Fibroblast of lung (primary cell): ENCODE results near the gene NFIC. TPM values are rescaled to one million over a fixed set of nuclear protein-coding genes. Genes with fewer than 3 reads are reported as not detected.
A peak's percentile ranks its signal among the peaks of the same experiment; 100 is the strongest.
"Not testable (repeated sequence)": the region's sequence is repeated elsewhere in the genome, so short reads cannot be mapped to it uniquely, and the experiment has no call there.

Experiments used
- DNase-seq, 2 donors: peaks; one replicate each; pipeline versions ENCODE4 v3.0.0 to v3.0.0-alpha.2; 2010; ENCODE audit warnings: low read depth in 2 of 2
- H2AFZ ChIP-seq: 2 replicates; pipeline ENCODE4 v1.5.1; 2012; ENCODE audit warnings: low read length, control low read depth, inconsistent platforms
- H3K27ac ChIP-seq: 2 replicates; pipeline ENCODE4 v1.5.1; 2011; ENCODE audit warnings: low read length, control low read depth; ENCODE audit not compliant: insufficient read depth
- H3K27me3 ChIP-seq: 2 replicates; pipeline ENCODE4 v1.5.1; 2011; ENCODE audit warnings: mild to moderate bottlenecking, low read length; ENCODE audit not compliant: control insufficient read depth, insufficient read depth
- H3K36me3 ChIP-seq: 2 replicates; pipeline ENCODE4 v1.5.1; 2011; ENCODE audit warnings: low read length; ENCODE audit not compliant: control insufficient read depth, insufficient read depth
- H3K4me1 ChIP-seq: 2 replicates; pipeline ENCODE4 v1.5.1; 2011; ENCODE audit warnings: low read length; ENCODE audit not compliant: control insufficient read depth, insufficient read depth; ENCODE audit errors: extremely low read depth
- H3K4me2 ChIP-seq: 2 replicates; pipeline ENCODE4 v1.5.1; 2011; ENCODE audit warnings: low read length, control low read depth; ENCODE audit not compliant: insufficient read depth; ENCODE audit errors: extremely low read depth
- H3K4me3 ChIP-seq, 4 experiments: fragments of 200-600 bp in 1 of 4; sonication (generic) in 1 of 4; replicated peaks in 1 of 4; 2 replicates each; pipeline ENCODE4 v1.5.1; 2011 to 2016; ENCODE audit warnings: low read length in 4 of 4, low read depth in 3 of 4, mild to moderate bottlenecking in 3 of 4, control low read depth in 2 of 4, inconsistent platforms in 1 of 4, mixed read lengths in 1 of 4; ENCODE audit not compliant: insufficient read depth in 1 of 4; ENCODE audit errors: control extremely low read depth in 1 of 4
- H3K79me2 ChIP-seq: 2 replicates; pipeline ENCODE4 v1.5.1; 2012; ENCODE audit warnings: mild to moderate bottlenecking, low read length, inconsistent platforms; ENCODE audit not compliant: control insufficient read depth, insufficient read depth
- H3K9ac ChIP-seq: 2 replicates; pipeline ENCODE4 v1.5.1; 2011; ENCODE audit warnings: mild to moderate bottlenecking, low read length, control low read depth; ENCODE audit not compliant: insufficient read depth
- H3K9me3 ChIP-seq: 2 replicates; pipeline ENCODE4 v1.5.1; 2012; ENCODE audit warnings: low read depth, low read length; ENCODE audit not compliant: control insufficient read depth, insufficient read depth
- H4K20me1 ChIP-seq: 2 replicates; pipeline ENCODE4 v1.5.1; 2011; ENCODE audit warnings: low read length; ENCODE audit not compliant: control insufficient read depth, insufficient read depth; ENCODE audit errors: extremely low read depth
- EZH2 ChIP-seq: IDR thresholded peaks from 2 replicates; pipeline ENCODE4 v1.5.1; 2012; ENCODE audit warnings: low read length, control low read depth, mild to moderate bottlenecking; ENCODE audit errors: missing control alignments
- polyA plus RNA-seq, 2 donors: library from polyadenylated mRNA; depleted of rRNA in 1 of 2; stranded (reverse) in 1 of 2; unstranded in 1 of 2; fragments of >200 nt; gene quantifications; 2 replicates each; pipeline ENCODE4 v1.2.1, GENCODE V29; 2011 to 2012; ENCODE audit warnings: missing spikeins in 1 of 2
- total RNA-seq: library from RNA; depleted of rRNA; stranded (reverse); fragments of >200 nt; gene quantifications from 2 replicates; pipeline ENCODE4 v1.2.1, GENCODE V29; 2014
- TF ChIP-seq, protein P1 (sequence below), 2 donors: IDR thresholded peaks in 1 of 2; conservative IDR thresholded peaks in 1 of 2; 1 replicate in 1 of 2; 2 replicates in 1 of 2; pipeline ENCODE4 v1.5.1; 2011 to 2012; ENCODE audit warnings: low read length in 2 of 2, control low read depth in 1 of 2, inconsistent platforms in 1 of 2, low read depth in 1 of 2, mild to moderate bottlenecking in 1 of 2

NFIC gene
- total and polyA plus RNA-seq, 2 donors (not counting 1 experiment from before 2014, with no cell fraction given) = 7.9 to 66.4 TPM

DNA sequence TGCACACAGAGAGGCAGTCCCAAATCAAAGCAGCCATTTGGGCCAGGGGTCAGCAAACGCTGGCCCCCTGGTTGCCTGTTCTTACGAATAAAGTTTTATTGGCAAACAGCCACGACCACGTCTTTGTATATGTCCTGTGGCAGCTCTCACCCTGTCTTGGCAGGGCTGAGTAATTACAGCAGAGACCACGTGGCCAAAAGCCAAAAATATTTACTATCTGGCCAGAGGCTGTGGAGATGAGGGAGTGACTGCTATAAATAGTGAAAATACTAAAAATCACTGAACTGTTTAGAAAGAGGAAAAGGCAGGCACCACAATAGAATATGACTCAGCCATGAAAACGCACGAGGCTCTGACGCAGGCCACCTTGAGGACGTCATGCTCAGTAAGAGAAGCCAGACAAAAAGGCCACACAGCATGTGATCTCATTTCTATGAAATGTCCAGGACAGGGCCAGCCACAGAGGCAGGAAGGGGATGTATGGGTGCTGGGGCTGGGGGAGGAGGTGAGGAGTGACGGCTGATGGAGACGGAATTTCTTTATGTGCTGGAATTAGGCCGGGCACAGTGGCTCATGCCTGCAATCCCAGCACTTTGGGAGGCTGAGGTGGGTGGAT, 84.5 kb downstream of the NFIC start:
- no peak for TF ChIP-seq EZH2
- TF ChIP-seq, protein P1, sequence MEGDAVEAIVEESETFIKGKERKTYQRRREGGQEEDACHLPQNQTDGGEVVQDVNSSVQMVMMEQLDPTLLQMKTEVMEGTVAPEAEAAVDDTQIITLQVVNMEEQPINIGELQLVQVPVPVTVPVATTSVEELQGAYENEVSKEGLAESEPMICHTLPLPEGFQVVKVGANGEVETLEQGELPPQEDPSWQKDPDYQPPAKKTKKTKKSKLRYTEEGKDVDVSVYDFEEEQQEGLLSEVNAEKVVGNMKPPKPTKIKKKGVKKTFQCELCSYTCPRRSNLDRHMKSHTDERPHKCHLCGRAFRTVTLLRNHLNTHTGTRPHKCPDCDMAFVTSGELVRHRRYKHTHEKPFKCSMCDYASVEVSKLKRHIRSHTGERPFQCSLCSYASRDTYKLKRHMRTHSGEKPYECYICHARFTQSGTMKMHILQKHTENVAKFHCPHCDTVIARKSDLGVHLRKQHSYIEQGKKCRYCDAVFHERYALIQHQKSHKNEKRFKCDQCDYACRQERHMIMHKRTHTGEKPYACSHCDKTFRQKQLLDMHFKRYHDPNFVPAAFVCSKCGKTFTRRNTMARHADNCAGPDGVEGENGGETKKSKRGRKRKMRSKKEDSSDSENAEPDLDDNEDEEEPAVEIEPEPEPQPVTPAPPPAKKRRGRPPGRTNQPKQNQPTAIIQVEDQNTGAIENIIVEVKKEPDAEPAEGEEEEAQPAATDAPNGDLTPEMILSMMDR (conservative IDR thresholded peaks at IDR 0.05 in 1 of 2, IDR thresholded peaks at IDR 0.05 in 1 of 2; ENCODE audit: low read depth in 1 of 2, low read length in 2 of 2) = no peak
- no peak overlapping the region for H2AFZ ChIP-seq
- no peak overlapping the region for H3K4me3 ChIP-seq
- H3K4me1 ChIP-seq = peaks cover 5% of the 10 kb centered on the region
- peaks cover 32% of the 10 kb centered on the region for H3K79me2 ChIP-seq
- H3K9me3 ChIP-seq = no peaks in the 10 kb centered on the region
- H3K36me3 ChIP-seq = peaks cover 37% of the 10 kb centered on the region
- no peak overlapping the region for H3K4me2 ChIP-seq
- peak overlapping the region; percentile 94 for H3K27ac ChIP-seq
- H3K27me3 ChIP-seq = no peaks in the 10 kb centered on the region
- H3K9ac ChIP-seq = peak overlapping the region; percentile 26
- H4K20me1 ChIP-seq = no peaks in the 10 kb centered on the region
- peak; percentile 100 for DNase-seq

DNA sequence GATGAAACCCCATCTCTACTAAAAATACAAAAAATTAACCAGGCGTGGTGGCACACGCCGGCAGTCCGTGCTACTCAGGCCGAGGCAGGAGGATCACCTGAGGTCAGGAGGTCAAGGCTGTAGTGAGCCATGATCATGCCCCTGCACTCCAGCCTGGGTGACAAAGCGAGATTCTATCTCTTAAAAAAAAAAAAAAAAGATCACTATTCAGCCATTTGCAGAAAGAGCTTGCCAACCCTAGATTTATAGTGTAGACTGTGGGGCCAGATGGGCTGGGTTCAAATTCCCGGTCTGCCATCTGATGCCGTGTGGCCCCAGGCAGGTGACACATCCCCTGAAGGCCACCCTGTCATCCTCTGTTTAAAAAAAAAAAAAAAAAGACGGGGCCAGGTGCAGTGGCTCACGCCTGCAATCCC, 85.1 kb downstream of the NFIC start:
- no peaks in the 10 kb centered on the region for H3K27me3 ChIP-seq
- H3K27ac ChIP-seq = peak overlapping the region; percentile 94
- no peak overlapping the region for H3K4me2 ChIP-seq
- no peaks in the 10 kb centered on the region for H3K9me3 ChIP-seq
- no peaks in the 10 kb centered on the region for H4K20me1 ChIP-seq
- H3K36me3 ChIP-seq = peaks cover 35% of the 10 kb centered on the region
- H3K4me1 ChIP-seq = peaks cover 5% of the 10 kb centered on the region
- DNase-seq = no peak
- peaks cover 29% of the 10 kb centered on the region for H3K79me2 ChIP-seq
- peak overlapping the region; percentile 26 for H3K9ac ChIP-seq
- H2AFZ ChIP-seq = no peak overlapping the region
- TF ChIP-seq, protein P1 (conservative IDR thresholded peaks at IDR 0.05 in 1 of 2, IDR thresholded peaks at IDR 0.05 in 1 of 2; ENCODE audit: low read depth in 1 of 2, low read length in 2 of 2) = no peak
- no peak for TF ChIP-seq EZH2
- H3K4me3 ChIP-seq = no peak overlapping the region

DNA sequence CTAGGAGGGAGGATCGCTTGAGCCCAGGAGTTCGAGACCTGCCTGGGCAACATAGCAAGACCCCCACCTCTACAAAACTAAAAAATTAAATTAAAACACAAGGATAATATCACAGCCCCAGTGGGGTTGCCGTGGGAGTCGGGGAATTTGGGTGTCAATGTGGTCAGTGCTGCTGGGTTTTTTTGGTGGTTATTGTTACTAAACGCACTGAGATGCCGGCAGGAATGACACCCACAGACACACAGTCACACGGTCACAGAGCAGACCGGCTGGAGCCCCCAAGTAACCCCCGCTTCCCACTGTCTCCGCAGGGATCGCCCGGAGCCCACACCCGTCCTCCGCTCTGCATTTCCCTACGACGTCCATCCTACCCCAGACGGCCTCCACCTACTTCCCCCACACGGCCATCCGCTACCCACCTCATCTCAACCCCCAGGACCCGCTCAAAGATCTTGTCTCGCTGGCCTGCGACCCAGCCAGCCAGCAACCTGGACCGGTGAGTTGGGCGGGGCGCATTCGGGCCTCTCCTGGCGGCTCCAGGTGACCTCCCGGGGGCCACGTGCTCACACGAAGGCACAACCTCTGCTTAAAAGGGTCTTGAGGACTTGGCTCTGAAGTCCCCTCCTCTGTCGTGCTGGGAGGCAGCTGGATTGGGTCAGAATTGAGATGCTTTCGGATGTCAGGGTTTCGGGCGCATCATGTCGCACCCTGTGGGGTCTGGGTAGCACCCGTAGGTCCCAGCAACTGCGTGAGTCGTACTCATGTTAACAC, 86.0 kb downstream of the NFIC start:
- H3K79me2 ChIP-seq = peaks cover 33% of the 10 kb centered on the region
- H3K36me3 ChIP-seq = peaks cover 40% of the 10 kb centered on the region

DNA sequence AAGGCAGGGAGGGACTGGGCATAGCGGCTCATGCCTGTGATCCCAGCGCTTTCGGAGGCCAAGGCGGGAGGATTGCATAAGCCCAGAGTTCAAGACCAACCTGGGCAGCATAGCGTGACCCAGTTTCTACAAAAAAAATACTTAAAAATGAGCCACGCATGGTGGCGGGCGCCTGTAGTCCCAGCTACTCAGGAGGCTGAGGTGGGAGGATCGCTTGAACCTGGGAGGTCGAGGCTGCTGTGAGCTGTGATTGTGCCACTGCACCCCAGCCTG, 86.5 kb downstream of the NFIC start:
- H2AFZ ChIP-seq, H3K4me3 ChIP-seq, DNase-seq, H3K4me2 ChIP-seq, H3K4me1 ChIP-seq, H3K27ac ChIP-seq, H3K9me3 ChIP-seq, H3K9ac ChIP-seq, H3K27me3 ChIP-seq, H4K20me1 ChIP-seq: not testable (repeated sequence)
- H3K79me2 ChIP-seq = peaks cover 32% of the 10 kb centered on the region
- H3K36me3 ChIP-seq = peaks cover 38% of the 10 kb centered on the region

More for the DNA sequence above, 86.0 kb downstream of the NFIC start:
- H4K20me1 ChIP-seq = no peaks in the 10 kb centered on the region
- no peaks in the 10 kb centered on the region for H3K27me3 ChIP-seq
- no peak overlapping the region for H2AFZ ChIP-seq
- peak overlapping the region; percentile 94 for H3K27ac ChIP-seq
- H3K9me3 ChIP-seq = no peaks in the 10 kb centered on the region
- H3K4me3 ChIP-seq = no peak overlapping the region
- no peak overlapping the region for H3K4me2 ChIP-seq
- no peak for DNase-seq
- H3K9ac ChIP-seq = no peak overlapping the region
- H3K4me1 ChIP-seq = peaks cover 5% of the 10 kb centered on the region
- no peak for TF ChIP-seq EZH2
- TF ChIP-seq, protein P1 (conservative IDR thresholded peaks at IDR 0.05 in 1 of 2, IDR thresholded peaks at IDR 0.05 in 1 of 2; ENCODE audit: low read depth in 1 of 2, low read length in 2 of 2) = no peak
